ENCODE results near the gene SETDB2.

Gene SETDB2

DNA sequence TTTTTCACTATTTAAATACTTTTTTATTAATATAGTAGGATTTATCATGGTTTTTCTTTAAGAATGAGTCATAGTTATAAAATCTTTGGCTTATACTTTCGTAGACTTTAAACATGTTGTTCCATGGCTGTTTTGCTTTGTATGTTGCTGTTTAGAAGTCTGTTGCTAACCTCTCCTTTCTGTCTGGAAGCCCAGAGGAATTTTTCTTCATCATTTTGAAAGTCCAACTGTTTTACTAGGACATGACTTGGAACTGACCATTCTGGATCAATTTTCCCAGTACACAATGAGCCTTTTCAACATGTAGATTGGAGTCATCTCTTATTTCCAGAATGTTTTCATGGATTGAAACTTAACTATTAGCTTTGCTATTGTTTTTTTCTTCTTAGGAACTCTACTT lies 8.1 kb upstream of the SETDB2 start:
- DNase-seq, result no peak

DNA sequence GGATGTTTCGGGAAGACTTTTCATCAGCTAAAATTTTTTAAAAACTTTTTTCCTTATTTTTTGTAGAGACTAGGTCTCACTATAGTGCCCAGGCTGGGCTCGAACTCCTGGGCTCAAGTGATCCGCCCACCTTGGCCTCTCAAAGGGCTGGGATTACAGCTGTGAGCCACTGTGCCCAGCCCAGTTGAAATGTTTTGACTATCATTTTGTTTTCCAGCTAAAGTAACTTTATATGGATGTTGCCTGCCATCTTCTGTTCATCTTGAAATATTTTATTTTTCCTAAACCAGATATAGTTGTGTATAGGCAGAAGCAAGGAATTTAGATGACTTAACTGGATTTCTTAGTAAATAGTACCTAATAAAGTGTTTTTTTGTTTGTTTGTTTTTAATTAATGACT lies 7.2 kb upstream of the SETDB2 start:
- peak; percentile 22 for DNase-seq

DNA sequence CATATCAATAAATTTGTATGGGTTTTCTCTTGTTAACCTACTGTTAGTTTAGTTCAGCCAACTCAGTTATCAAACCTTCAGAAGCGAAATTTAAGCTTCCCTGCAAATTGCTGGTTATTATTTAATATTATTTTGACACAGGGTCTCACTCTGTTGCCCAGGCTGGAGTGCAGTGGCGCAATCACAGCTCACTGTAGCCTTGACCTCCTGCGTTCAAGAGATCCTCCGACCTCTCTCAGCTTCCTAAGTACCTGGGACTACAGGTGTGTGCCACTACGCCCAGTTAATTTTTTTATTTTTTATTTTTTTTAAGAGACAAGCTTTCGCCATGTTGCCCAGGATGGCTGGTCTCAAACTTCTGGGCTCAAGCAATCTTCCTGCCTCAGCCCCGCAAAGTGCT lies 6.4 kb upstream of the SETDB2 start:
- no peak for DNase-seq

DNA sequence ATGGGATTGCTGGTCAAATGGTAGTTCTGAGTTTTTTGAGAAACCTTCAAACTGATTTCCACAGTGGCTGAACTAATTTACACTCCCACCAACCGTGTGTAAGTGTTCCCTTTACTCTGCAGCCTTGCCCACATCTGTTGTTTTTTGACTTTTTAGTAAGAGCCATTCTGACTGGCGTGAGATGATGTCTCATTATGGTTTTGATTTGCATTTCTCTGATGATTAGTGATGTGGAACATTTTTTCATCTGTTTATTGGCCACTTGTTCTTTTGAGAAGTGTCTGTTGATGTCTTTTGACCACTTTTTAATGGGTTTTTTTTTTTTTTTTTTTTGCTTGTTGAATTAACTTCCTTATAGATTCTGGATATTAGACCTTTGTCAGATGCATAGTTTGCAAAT lies 4.5 kb upstream of the SETDB2 start:
- DNase-seq, result no peak

DNA sequence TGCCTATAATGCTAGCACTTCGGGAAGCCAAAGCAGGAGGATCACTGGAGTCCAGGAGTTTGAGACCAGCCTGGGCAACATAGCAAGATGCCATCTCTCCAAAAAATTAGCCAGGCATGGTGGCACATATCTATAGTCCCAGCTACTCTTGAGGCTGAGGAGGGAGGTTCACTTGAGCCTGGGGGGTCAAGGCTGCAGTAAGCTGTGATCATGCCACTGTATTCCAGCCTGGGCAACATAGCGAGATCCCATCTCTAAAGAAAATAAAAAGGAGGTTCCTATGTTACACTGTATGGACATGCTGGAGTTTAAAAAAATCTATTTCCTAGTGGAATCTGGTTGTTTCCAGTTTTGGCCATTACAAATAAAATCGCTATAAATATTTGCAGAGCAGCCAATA lies 2.8 kb upstream of the SETDB2 start:
- no peak for DNase-seq

DNA sequence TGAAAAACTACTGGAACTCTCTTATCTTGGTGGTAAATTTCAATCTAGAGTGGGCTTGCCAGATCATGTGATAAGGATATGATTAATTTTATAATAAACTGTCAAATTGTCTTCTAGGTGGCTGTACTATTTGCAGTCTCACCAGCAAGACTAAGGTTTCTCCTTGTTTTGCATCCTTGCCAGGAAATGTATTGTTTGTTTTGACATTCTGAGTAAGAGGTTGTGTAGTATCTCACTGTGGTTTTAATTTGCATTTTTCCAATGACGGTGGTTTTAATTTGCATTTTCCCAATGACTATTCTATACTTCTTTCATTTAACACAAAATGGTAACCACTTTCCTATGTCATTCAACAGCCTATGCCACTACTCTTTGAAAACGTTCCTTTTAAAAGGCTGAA lies 2.2 kb upstream of the SETDB2 start:
- DNase-seq, result no peak

DNA sequence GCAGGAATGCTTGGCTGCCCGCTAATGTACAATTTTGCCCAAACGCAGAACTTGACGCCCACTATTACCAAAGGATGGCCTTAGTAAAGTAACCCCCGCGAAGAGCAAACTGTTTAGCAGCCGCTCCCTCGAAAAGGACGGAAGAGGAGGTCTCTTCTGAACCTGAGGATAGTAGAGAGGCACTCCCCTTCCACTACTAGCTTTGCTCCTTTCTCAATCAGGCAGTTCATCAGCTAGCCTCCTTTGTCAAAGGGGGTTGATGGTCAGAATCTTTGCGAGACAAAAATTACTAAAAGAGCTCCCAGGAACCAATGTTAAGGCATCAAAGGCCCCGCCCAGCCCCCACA lies 744 bp upstream of the SETDB2 start:
- peak; percentile 60 for DNase-seq

DNA sequence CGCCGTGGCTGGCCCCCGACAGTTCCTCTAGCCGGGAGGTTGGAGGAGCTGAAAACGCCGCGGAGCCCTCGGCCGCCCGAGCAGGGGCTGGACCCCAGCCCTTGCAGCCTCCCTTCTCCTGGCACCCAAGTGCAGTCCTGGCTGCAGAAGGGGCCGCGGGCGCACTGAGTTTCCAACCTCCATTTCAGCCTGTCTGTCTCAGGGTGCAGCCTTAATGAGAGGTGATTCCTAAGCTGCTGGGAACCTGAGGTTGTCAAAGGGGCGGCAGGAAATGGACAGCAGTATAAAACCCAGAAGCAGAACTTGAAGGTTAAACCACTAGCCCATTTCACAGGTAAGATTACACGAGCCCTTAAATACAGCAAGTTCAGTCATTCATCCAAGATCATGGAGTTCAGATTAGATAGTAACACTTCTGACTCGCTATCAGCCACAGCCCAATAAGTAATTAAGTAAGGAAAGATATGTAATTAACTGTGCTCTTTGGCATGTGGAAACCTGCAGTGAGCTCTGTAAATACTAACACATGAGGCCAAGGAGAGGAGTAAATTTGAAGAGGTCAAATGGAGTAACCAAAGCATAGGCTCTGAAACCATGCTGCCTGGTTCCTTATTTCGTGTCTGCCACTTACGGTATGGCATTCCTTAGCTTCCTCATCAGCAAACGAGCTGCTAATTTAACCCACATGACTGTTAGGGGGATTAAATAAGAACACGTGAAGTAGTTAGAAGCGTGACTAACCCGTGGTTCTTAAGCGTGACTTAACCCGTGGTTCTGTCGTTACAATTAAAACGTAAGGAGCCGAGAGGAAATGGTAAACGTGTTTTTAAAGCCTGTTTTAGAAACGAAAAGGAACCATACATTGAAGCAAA lies 686 bp downstream of the SETDB2 start:
- DNase-seq, result peak; percentile 80

DNA sequence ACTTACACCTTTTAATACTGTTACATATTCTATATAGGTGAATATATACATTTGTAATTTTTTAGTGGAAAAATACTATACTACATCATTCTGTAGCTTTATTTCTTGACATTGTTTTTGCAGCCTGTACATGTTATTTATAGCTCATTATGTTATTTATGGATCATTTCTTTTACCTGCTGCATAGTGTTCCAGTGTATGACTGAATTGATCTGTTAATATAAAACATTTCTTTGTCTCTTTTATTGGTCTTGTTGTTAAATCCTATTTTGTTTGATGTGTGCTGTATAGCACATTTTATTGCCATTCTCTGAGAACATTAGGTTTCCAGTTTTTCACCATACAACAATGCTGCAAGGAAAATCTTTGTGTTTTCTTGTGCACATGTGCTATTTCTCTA lies 2.4 kb downstream of the SETDB2 start:
- no peak for DNase-seq

DNA sequence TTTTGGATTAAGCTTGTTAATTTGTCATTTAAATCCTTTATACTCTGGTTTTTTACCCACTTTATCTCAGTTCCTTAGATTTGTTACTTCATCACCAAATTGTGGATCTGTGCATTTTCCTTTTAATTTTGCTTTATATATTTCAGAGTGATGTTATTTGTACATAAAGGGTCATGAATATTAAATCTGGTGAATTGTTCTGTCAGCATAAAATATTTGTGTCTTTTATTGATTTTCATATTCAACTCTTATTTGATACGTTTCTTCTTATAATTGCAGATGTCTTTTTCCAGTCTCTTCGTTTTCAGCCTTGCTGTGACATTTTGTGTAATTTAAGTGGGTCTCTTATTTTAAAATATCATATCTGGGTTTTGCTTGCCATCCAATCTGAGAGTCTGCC lies 4.7 kb downstream of the SETDB2 start:
- no peak for DNase-seq

DNA sequence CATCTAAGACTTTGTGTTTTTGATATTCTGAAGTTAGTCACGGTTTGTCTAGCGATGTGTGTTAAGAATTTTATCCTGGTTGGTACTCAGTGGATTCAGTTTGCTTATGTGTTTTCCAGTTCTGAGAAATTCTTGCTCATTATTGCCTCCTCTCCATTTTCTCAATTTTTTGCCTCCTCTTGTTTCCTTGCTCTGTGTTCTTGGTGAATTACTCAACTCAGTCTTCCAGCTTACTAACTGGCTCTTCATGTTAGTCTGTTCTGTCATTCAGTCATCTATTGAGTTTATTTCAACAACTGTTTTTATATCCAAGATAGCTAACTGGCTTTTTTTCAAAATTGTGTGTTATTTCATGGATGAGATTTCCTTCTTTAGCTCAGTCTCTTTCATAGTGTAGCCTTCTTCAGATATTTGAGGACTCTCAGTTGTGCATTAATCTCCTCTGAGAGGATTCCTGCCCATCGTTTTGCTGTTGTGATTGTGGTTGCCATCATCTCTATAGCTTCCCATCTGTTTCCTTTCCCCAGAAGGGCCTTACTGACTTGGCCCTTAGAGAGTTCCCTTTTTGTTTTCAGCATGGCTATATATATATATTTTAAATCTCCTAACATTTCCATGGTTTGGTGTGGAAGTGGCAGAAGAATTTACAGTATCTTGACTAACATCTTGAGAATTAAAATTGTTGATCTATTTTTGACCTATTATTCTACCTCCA lies 6.2 kb downstream of the SETDB2 start:
- no peak for DNase-seq

DNA sequence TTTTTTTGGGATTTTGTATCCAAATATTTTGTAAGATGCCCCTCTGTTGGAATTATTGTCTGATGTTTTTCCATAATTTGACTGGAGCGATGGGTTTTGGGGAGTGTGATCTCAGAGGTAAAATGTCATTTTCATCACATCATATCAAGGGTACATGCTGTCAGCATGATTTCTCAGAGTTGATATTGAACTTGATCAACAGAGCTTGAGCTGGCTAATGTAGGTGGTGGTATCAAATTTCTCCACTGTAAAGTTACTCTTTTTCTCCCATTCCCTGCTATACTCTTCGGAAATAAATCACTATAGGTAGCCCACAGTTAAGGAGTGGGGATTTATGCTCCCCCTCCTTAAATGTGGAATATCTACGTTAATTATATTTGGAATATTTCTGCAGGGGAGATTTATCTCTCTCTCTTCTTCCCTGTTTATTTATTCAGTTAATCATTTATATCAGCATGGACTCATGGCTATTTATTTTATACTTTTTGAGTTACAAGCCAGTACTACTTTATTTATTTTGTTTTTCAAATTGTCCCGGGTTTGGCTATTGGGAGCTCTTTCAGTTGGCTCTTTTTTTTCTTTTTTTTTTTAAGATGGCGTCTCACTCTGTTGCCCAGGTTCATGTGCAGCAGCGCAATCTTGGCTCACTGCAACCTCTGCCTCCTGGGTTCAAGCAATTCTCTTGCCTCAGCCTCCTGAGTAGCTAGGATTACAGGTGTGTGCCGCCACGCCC lies 8.8 kb downstream of the SETDB2 start:
- DNase-seq, result no peak

DNA sequence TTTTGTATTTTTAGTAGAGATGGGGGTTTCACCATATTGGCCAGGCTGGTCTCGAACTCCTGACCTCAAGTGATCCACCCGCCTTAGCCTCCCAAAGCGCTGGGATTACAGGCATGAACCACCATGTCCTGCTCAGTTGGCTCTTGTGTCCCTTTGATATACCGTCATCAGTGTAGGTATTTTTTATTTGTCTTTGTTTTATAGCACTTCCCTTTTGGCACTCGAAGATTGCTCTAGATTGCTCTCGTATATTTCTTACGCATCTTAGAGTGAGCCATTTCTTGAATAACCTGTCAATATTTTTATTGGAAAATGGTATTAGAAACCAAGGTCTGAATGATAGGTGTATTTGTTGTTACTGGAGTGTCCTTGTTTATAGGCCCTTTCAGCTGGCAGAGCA lies 9.4 kb downstream of the SETDB2 start:
- DNase-seq, result no peak

DNA sequence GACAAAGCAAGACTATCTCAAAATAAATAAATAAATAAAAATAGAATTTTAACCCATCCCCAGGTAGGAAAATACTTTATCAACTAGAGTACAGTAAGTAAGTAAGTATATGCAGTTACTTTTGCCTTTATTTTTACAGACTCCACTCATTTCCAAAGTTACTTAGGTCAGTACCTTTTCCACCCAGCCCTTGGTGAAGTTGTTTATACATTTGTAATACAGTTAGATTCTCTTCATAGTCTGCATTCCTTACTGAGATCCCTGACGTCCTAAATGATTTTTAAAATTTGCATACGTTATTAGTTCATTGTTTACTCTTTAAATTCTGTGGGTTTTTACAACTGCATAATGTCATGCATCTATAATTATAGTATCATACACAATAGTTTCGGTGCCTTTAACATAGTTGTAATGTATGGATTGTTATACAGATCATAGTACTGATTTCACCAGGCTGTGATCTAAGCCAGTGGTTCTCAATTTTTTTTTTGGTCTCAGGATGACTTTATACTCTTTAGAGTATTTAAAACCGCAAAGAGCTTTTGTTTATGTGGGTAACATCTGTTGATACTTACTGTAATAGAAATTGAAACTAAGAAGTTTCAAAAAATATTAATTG lies 10.4 kb downstream of the SETDB2 start:
- DNase-seq, result no peak

DNA sequence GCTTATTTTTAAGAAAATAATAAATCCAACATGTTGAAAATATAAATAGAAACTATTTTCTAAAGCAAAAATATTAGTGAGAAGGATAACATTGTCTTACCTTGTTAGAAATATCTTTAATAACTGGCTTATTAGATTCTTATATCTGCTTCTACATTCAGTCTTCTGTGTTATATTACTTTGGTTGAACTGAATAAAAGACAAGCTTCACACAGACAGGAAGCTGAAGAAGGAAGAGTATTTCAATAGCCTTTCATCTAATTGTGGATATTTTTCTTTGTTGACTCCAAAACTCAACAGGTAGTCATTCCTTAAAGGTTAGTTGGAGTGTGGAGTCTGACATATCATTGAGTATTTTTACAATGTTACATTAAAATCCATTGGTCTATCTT lies 10.9 kb downstream of the SETDB2 start:
- no peak for DNase-seq

DNA sequence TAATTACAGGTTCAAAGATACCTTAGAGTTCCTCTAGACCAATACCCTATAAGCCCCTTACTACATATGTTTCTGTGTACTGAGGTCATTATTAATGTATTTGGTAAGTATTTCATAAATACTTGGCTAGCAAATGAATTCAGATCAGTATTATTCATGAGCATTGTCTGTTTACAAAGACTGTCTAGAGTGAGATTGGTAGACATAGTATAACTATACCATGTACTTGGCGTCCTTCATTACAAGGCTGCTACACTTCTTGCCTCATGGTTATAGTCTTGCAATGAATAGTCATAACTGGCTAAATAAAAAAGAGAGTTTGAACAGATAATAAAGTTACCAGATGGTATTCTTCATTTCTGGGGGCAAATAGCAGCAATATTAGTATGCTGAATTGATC lies 12.1 kb downstream of the SETDB2 start:
- DNase-seq, result no peak

DNA sequence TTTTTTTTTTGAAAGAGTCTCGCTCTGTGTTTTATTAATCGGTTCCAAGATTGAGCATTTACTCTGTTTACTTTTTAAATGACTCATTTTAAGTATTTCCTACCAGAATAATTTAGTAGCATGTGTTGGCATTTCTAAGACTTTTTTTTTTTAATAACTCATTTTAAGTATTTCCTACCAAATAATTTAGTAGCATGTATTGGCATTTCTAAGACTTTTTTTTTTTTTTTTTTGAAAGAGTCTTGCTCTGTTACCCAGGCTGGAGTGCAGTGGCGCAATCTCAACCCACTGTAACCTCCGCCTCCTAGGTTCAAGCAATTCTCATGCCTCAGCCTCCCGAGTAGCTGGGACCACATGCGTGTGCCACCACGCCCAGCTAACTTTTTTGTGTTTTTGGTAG lies 13.1 kb downstream of the SETDB2 start:
- DNase-seq, result no peak

DNA sequence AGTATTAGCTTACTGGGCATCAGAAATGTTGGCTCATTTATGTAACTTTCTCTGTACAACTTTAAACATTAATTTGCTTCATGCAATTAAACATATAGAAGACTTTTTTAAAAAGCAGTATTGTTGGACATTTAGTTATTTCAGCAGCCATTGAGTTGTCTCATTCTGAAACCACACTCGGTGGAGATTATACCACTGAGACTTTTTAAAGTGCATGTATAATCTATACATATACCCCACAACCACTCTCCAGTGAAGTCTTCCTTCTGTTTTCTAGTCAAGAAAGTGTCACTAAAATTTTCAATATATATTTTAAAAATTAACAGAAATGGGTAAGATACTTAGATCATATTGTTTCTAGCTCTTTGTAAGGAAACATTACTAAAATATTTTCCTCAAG lies 15.5 kb downstream of the SETDB2 start:
- no peak for DNase-seq

DNA sequence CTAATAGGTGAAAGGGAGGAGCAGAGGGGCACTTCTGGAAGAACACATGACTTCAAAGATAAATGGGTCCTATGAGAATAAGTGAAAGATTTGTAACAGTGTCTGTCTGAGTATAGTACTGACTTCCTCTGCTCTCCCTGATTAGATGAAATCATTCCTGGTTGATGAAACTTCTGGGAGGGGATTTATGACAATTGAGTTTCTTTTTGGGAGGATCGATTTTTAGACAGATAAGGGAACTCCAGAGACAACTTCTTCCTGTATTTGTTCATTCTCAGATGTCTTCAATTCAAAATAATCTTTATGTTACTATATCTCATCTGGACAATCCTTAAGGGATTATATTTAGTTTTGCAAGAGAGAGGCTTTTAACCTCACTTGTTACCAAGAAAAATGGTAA lies 20.0 kb downstream of the SETDB2 start:
- no peak for DNase-seq

DNA sequence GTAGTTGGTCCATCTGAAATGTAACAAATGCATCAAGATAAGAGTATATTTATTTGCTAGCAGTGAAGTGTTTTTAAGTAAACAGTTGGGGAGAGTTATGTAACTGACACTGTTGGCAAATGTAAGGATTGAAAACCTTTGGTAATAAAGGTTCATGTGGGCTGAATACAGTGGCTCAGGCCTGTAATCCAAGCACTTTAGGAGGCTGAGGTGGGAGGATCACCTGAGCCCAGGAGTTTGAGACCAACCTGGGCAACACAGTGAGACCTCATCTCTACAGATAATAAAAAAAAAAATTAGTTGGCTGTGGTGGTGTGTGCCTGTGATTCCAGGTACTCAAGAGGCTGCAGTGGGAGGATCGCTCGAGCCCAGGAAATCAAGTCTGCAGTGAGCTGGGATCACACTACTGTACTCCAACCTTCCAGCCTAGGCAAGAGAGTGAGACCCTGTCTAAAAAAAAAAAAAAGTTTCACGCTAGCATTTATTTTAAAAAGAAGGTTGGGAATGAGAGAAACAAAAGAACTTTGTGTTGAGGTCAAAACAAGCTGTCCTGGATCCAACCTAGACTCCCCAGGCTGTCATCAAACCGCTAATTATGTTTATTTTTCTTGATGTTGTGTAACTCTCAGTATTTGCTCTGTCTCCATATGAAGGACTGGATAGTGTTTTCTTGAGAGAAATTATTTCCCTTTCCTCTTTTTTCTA lies 20.7 kb downstream of the SETDB2 start:
- no peak for DNase-seq

DNA sequence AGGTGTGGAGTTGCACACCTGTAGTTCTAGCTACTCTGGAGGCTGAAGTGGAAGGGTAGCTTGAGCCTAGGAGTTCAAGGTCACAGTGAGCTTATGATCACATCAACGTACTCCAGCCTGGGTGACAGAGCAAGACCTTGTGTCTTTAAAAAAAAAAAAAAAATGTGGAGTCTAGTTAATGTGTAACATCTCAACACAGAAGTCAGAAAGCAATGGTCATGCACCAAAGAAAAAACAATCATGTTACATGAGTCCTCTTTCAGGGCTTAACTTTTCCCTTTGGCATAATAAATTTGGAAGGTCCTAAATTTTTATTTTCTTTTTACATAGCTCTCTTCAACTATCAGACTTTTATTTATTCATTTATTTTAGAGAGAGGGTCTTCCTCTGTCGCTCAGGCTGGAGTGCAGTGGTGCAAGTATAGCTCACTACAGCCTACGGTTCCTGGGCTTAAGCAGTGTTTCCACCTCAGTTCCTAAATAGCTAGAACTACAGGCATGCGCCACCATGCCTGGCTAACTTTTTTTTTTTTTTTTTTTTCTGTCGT lies 22.3 kb downstream of the SETDB2 start:
- DNase-seq, result peak; percentile 78

DNA sequence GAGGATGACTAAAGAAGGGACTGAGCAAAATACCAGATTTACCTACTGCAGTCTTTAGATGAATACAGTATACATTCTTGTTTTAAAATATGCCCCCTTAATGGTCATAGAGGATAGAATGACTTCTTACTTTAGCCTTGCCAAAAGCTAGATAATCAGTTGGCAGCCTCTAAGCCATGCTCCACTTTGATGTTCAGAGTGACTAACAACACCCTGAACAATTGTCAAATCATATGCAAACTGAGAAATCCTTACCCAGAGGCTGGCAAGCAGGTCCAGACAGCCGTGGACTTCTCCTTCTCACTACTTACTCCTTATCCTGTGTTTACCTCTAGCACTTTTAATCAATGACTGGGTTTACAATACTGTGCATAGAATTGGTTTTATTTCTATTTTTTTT lies 28.1 kb downstream of the SETDB2 start:
- no peak for DNase-seq

DNA sequence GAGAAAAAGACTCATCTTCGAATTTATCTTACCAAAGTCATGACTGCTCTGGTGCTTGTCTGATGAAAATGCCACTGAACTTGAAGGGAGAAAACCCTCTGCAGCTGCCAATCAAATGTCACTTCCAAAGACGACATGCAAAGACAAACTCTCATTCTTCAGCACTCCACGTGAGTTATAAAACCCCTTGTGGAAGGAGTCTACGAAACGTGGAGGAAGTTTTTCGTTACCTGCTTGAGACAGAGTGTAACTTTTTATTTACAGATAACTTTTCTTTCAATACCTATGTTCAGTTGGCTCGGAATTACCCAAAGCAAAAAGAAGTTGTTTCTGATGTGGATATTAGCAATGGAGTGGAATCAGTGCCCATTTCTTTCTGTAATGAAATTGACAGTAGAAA lies 32.5 kb downstream of the SETDB2 start:
- no peak for DNase-seq
